CD4-positive, alpha-beta T cell treated with Interferon gamma for 1 hour (primary cell): ENCODE data around the gene PPM1F.
"Not testable (repeated sequence)": the region's sequence is repeated elsewhere in the genome, so short reads cannot be mapped to it uniquely, and the experiment has no call there.

Experiments
- DNase-seq: peaks from one replicate; pipeline ENCODE4 v3.0.0-alpha.2; 2020

The PPM1F gene

DNA sequence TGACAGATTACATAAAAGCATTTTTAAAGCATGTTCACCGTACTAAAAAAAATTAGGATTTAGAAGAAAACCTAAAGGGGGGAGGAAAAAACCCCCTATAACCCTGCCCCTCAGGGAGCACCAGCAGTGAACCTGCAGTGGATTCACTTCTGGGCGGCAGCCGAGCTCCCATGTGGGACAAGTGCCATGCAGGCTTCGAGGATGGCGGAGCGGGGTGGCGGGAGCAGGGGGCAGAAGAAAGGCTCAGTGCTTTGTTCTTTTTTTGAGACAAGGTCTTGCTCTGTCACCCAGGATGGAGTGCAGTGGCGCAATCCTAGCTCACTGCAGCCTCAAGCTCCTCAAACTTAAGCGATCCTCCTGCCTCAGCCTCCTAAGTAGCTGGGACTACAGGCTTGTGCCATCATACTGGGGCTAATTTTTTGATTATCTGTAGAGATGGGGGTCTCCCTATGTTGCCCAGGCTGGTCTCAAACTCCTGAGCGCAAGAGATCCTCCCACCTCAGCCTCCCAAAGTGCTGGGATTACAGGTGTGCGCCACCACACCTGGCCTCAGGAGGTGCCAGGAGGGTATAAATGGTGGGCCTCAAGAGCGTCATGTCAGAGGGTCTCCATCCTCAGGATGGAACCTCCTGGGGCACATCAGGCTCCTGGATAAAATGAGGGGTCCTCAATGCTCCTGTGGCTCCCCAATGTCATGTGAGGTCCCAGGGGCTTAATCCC lies 34.0 kb downstream of the PPM1F start:
- DNase-seq, result no peak

DNA sequence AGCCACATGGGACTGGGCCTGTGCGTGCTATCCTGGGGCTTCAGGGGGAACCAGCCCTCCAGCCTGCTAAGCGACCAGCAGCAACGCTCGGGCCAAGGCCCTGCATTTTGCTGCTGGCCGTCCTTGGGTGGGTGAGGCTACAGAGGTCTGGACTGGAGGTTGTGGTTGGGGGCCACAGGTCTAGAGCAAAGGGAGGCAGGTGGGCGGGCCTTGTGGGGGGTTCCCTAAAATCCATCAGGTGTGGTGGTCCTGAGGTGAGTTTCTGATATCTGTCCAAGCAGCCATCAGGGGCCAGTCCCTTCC lies 34.7 kb downstream of the PPM1F start:
- no peak for DNase-seq

DNA sequence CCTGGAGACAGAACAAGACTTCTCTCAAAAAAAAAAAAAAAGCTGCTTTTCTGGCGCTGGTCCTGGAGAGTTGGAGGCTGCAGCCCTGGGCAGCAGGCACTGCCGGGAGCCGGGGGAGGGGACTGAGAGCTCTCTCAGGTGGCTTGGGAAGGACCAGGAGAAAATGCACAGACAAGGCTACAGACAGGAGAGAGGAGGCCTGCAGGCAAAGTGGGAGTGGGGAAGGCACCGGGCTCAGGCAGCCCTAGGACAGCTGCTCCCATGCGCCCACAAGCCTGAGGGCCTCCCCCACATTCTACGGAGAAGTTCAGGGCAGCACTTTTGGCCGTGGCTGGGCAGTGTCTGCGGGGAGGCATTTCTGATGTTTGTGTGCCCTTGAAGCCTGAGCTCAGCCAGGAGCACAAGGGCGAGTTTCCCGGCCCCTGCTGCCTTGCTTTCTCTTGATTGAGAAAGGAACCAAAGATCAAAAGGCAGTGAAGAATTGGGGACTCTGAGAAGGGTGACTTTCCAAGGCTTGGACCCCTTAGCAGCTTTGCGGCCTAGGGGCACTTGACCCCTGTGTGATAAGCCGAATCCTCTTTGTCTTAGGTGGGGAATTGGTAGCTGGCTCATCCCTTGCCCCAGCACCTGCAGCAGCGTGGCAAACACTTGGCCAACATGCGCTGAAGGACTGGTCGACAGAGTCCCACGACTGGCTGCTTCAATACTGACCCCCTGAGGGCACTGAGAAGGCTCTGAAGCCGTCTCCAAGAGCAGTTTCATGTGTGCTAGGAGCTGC lies 35.3 kb downstream of the PPM1F start:
- DNase-seq, result no peak

DNA sequence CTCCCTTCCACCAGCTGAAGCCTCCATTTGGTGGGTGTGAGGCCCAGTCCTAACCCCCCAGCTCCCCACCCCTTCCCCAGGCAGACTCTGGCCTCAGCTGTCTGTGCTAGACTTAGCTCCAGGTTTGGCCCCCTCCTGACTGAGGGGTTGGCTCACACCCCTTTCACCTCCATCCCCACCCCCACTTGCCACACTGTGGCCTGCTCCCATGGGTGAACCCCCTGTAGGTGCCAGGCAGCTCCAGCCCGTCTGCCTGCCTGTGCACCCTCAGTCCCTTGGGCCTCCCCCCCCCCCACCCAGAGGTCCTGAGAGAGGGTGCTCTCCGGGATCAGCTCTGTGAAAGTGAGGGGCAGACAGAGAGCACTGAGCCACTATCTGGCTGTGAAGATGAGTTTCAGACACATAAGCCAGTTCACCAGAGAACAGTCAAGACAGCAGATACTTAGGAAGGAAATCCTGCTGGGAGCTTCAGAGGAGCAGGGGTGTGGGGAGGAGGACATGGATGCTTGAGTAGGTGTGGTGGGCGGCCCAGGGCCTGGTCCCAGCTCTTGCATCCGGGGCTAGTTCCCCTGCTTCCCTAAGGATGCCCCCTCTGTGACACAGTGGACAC lies 36.2 kb downstream of the PPM1F start:
- no peak for DNase-seq

DNA sequence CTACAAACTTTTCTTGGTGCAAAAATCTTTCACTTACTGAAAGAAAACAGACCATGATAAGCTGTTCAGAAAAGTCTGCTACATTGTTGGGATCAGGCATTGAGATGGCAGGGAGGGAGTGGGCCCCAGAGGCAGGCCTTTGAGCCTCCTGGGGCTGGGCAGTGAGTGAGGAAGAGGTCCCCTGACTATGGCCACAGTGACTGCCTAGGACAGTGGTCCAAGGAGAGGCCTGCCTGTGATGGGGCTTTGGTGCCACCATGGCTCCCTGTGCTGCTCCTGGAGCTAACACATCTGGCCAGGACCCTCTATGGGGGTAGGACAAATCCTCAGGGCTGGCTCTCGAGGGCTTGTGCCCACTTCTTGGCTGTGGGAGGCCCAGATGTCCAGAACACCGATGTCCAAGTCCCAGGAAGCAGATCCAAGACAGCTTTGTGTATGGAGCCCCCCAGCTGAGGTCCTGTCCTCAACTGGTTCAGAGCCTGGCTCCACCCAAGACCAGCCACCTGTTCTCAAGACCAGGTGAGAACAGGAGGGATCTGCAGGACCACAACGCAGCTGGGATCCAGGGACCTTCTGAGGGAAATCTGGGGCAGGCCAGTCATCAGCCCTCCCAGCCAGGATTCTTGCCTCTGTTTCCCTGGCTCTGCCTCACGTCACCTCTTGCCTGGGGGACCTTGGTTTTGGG lies 36.9 kb downstream of the PPM1F start:
- DNase-seq, result no peak

DNA sequence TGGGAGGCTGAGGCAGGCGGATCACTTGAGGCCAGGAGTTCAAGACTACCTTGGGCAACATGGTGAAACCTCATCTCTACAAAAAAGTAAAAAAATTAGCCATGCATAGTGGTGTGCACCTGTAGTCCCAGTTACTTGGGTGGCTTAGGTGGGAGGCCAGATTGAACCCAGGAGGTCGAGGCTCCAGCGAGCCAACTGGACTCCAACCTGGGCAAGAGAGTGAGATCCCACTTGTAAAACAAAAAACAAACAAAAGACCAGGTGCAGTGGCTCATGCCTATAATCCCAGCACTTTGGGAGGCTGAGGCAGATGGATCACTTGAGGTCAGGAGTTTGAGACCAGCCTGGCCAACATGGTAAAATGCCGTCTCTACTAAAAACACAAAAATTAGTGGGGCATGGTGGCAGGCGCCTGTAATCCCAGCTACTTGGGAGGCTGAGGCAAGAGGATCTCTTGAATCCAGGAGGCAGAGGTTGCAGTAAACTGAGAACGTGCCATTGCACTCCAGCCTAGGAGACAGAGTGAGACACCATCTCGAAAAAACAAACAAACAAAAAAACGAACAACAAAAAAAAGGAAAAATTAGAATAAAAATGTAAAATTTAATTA lies 38.5 kb downstream of the PPM1F start:
- not testable (repeated sequence) for DNase-seq

DNA sequence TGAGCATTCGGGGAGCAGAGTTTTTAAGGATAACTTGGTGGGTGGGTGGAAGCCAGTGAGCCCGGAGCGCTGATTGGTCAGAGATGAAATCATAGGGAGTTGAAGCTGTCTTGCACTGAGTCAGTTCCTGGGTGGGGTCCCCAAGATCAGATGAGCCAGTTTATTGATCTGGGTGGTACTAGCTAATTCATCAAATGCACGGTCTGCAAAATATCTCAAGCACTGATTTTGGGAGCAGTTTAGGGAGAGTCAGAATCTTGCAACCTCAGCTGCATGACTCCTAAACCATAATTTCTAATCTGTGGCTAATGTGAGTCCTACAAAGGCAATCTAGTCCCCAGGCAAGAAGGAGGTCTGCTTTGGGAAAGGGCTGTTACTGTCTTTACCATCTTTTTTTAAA lies 42.3 kb downstream of the PPM1F start:
- not testable (repeated sequence) for DNase-seq

DNA sequence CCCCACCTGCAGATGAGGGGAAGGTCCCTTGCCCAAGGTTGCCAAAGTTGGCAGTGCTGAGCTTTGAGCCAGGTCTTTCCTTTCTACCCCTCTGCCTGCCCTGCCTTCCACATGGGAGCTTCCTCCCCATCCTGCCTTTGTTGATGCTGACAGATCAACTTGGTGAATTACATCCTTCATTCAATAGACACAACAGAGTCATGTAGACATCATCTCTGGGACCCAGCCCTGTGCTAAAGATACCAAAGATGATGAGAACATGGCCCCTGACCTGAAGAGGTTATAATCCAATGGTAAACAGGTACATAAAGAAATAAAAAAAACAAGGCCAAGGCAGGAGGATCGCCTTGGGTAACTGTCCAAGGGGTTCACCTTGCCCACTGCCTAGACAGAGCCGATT lies 42.8 kb downstream of the PPM1F start:
- no peak for DNase-seq

DNA sequence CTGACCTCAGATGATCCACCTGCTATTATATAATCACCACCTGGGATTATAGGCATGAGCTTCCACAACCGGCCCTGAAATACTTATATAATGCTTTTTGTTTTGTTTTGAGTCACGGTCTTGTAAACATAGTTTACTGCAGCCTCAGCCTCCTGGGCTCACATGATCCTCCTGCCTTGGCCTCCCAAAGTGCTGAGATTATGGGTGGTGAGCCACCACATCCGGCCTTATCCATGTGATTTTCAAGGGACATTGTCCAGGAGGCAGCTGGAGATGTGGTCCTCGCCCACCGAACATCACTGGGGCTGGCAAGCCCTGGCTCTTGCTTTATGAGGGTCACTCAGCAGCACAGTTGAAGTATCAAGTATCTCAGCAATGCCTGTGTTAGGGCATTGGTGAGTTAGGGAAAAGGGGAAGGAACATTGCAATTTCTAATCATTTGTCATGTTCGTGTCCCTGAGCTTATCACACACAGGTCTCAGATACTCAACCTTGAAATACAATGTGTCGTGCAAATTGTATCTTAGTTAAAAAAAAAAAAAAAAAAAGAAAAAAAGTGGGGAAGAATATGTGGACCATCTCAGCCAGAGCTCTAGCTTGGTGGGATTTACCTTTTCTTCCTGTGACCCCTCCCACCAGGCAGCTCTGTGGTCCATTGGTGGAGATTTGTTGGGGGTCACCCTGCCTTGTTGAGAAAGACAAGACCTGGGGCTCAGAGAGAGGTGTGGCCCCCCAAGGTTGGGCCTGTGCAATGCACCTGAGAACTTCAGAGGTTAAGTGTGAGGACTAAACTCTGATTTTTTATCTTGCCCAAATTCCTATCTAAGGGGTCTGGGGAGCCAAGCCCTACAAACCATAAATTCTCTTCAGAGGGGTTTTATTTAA lies 44.8 kb downstream of the PPM1F start:
- no peak for DNase-seq

DNA sequence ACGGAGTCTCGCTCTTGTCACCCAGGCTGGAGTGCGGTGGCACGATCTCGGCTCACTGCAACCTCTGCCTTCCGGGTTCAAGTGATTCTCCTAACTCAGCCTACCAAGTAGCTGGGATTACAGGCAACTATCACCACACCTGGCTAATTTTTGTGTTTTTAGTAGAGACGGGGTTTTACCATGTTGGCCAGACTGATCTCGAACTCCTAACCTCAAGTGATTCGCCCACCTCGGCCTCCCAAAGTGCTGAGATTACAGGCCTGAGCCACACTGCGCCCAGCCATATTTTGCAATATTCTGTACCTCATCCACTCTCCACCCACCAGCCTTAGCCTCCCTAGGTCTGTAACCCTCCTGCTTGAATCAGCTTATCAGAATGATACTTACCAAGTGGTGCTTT lies 47.4 kb downstream of the PPM1F start:
- DNase-seq, result not testable (repeated sequence)

DNA sequence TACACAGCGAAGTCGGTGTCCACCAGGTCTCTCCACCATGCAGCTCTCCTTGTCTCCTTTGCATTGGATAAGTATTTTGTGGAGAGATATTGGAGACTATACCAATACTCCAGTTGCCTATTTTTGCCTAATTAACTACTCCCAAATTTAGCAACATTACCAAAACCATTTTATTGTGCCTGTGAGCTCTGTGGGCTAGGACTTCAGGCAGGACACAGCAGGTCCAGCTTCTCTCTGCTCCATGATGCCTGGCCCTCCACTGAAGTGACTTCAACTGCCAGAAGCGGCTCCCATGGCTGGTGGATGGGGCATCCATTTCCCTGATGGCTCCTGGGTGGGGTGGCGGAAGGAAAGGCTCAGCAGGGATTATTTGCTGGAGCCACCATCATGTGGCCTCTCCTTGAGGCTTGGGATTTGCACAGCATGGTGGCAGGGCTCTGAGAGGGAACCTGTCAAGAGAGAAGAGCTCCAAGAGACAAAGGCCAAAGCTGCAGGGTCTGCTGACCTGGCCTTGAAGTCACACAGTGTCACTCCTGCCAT lies 48.3 kb downstream of the PPM1F start:
- DNase-seq, result no peak

DNA sequence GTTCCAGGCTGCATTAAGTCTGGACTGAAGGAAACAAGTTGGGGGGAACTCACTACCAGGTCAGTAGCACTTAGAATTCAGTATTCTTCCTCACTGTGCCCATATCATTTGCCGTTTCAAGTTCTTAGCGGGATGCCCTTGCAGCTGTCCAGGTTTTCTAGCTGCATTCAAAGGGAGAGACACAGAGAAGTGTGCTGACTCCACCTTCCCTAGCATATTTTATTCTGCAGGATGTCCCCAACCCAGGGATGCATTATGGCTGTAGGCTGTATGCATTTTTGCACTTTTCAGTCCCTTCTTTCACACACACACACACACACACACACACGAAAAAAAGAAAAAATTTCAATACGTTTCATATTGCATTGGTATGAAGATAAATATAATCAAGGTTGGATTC lies 49.4 kb downstream of the PPM1F start:
- no peak for DNase-seq

DNA sequence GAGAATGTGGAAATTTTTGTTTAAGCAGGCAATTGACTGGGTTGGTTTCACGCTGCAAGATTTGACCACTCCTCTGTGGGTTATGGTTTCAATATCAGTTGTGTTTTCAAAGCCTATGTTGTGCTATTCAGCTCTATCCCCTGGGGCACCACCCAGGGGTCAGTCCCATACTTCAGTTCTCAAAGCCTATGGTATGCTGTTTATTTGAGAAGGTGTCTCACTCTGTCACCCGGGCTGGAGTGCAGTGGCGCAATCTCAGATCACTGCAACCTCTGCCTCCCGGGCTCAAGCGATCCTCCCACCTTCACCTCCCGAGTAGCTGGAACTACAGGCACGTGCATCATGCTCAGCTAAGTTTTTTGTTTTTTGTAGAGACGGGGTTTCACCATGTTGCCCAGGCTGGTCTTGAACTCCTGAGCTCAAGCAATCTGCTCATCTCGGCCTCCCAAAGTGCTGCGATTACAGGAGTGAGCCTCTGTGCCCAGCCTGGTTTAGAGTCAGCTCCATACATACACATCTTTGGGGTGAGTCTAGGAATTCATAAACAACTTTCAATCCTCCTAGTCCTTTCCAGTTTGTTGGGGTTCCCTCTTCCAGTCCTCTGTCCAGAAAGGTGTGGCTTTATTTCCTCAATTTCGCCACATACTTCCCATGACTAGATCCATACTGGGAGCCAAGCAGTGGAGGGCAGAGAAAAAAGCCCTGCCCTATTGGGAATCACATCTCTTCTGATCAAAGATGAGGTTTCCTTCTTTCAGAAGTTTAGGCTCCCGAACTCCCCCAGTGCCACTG lies 50.2 kb downstream of the PPM1F start:
- no peak for DNase-seq

DNA sequence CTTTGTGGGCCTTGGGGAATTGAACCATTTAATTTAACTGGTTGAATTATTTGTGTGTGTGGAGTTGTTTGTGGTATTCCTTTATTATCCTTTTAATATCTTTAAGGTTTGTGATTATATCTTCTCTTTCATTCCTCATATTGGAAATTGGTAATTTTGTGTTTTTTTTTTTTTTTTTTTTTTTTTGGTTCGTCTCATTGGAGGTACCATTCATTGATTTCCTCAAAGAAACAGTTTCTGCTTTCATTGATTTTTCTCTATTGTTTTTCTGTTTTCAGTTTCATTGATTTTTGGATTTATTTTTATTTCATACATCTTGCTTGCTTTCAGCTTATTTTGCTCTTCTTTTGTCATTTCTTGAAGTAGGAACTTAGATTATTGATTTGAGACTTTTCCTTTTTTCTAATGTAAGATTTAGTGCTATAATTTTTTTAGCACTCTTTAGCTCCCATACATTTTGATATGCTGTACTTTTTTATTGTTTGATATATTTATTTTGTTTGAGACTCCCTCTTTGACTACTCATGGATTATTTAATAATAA lies 54.2 kb downstream of the PPM1F start:
- DNase-seq, result no peak

DNA sequence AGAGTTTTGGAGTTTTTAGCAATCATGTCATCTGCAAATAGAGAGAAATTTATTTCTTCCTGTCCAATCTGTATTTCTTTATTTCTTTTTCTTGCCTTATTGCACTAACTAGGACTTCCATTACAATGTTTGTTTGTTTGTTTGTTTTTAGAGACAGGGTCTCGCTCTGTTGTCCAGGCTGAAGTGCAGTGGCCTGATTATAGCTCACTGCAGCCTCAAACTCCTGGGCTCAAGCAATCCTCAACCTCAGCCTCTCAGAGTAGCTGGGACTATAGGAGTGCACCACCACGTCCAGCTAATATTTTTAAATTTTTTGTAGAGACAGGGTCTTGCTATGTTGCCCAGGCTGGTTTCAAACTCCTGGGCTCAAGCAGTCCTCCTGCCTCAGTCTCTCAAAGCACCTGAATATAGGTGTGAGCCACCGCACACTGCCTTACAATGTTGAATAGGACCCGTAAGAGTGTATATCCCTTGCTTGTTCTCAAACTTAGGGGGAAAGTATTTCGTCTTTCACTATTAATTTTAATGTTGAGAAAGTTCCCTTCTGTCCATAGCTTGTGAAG lies 55.6 kb downstream of the PPM1F start:
- no peak for DNase-seq

DNA sequence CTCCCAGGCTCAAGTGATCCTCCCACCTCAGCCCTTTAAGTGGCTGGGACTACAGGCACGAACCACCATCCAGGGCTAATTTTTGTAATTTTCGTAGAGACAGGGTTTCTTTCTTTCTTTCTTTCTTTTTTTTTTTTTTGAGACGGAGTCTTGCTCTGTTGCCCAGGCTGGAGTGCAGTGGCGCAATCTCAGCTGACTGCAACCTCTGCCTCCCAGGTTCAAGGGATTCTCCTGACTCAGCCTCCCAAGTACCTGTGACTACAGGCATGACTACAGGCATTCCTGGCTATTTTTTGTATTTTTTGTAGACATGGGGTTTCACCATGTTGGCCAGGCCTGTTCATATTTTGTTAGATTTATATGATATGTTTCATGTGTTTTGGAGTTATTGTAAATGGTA lies 56.4 kb downstream of the PPM1F start:
- not testable (repeated sequence) for DNase-seq

DNA sequence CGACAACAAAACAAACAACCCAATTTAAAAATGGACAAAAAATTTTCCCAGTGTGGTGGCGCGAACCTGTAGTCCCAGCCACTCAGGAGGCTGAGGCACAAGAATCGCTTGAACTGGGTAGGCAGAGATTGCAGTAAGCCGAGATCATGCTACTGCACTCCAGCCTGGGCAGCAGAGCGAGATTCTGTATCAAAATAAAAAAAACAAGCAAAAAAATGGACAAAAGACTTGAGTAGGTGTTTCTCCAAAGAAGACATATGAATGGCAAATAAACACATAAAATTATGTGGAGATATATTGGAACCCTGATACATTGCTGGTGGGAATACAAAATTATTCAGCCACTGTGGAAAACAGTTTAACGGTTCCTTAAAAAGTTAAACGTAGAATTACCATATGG lies 57.8 kb downstream of the PPM1F start:
- no peak for DNase-seq

DNA sequence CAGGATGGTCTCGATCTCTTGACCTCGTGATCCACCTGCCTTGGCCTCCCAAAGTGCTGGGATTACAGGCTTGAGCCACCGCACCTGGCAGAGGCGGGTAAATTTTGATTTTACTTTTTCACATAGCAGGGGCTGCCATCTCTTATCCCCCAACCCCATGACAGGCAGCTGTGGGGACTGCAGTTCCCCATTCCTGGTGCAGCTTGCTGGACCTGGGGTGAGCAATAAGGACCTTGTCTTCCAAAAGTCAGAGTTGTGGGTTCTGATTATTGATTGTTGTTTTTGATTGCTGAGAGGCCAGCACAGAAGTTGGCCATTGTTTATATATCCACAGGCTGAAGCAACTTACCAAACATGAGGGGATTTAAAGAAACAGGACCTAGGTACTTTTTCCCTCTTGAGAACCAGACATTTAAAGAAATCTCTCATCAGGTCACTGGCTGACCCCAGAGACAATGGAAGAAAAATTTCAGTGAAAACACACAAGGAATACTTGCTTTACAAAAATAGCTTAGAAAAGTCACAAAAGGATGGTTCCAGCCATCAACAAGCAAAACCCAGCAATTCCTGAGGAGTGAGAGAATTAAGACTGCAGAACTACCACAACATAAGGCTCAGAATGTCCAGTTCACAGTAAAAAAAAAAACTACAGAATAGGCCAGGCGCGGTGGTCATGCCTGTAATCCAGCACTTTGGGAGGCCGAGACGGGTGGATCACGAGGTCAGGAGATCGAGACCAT lies 63.2 kb downstream of the PPM1F start:
- no peak for DNase-seq

DNA sequence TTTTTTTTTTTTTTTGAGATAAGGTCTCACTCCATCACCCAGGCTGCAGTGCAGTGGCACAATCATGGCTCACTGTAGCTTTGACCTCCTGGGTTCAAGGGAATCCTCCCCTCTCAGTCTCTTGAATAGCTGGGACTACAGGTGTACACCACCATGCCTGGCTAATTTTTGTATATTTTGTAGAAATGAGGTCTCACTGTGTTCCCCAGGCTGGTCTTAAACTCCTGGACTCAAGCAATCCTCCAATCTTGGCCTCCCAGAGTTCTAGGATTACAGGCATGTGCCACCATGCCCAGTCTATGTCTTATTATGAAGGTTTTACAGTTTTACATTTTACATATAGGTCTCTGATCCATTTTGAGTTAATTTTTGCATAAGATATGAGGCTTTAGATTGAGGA lies 64.8 kb downstream of the PPM1F start:
- DNase-seq, result no peak

DNA sequence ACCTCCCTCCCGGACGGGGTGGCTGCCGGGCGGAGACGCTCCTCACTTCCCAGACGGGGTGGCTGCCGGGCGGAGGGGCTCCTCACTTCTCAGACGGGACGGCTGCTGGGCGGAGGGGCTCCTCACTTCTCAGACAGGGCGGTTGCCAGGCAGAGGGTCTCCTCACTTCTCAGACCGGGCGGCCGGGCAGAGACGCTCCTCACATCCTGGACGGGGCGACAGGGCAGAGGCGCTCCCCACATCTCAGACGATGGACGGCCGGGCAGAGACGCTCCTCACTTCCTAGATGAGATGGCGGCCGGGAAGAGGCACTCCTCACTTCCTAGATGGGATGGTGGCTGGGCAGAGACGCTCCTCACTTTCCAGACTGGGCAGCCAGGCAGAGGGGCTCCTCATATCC lies 68.7 kb downstream of the PPM1F start:
- not testable (repeated sequence) for DNase-seq
